MCF 10A (cell line): ENCODE results near the gene CEP290. TPM values are rescaled to one million over a fixed set of nuclear protein-coding genes. Genes with fewer than 3 reads are reported as not detected.

Experiments
- BruUV-seq: library from RNA; stranded (reverse); fragments of 400-500 nt; replicated peaks from 2 replicates; lab custom pipeline; 2021; lab: Mats Ljungman, UMichigan
- CTCF ChIA-PET: fragments of 300-600 bp; sonication (Branson Sonifier 250); formaldehyde crosslinking; extraction: SDS; loops from one replicate; lab custom pipeline; 2021; ENCODE audit warnings: antibody characterized with exemption, inconsistent platforms; lab: Yijun Ruan, JAX
- POLR2A ChIA-PET: fragments of 300-600, 350-650 bp; sonication (Branson Sonifier 250); formaldehyde crosslinking; extraction: SDS; loops from one replicate; lab custom pipeline; 2020; ENCODE audit warnings: antibody characterized with exemption, inconsistent platforms; lab: Yijun Ruan, JAX
- DNase-seq: peaks from one replicate; pipeline ENCODE4 v3.0.0-alpha.2; 2018; ENCODE audit not compliant: unreplicated experiment
- H3K27ac Mint-ChIP-seq: one replicate; pipeline ENCODE4 v1.8.0; 2022; ENCODE audit warnings: mild to moderate bottlenecking, low read depth, mixed read lengths; ENCODE audit not compliant: unreplicated experiment
- H3K27me3 Mint-ChIP-seq: one replicate; pipeline ENCODE4 v1.8.0; 2022; ENCODE audit warnings: mixed read lengths; ENCODE audit not compliant: insufficient read depth, unreplicated experiment
- H3K36me3 Mint-ChIP-seq: one replicate; pipeline ENCODE4 v1.8.0; 2022; ENCODE audit warnings: mild to moderate bottlenecking, moderate library complexity, mixed read lengths; ENCODE audit not compliant: insufficient read depth, unreplicated experiment
- H3K4me1 Mint-ChIP-seq: one replicate; pipeline ENCODE4 v1.8.0; 2022; ENCODE audit warnings: mixed read lengths; ENCODE audit not compliant: insufficient read depth, unreplicated experiment
- H3K4me3 Mint-ChIP-seq: one replicate; pipeline ENCODE4 v1.8.0; 2022; ENCODE audit warnings: mild to moderate bottlenecking, moderate library complexity, mixed read lengths; ENCODE audit not compliant: unreplicated experiment
- H3K9me3 Mint-ChIP-seq: one replicate; pipeline ENCODE4 v1.8.0; 2022; ENCODE audit warnings: mixed read lengths; ENCODE audit not compliant: unreplicated experiment
- CTCF ChIP-seq: fragments of 200-600 bp; IDR thresholded peaks from one replicate; pipeline ENCODE4 v1.8.0; 2022; ENCODE audit warnings: antibody characterized with exemption, mild to moderate bottlenecking; ENCODE audit not compliant: unreplicated experiment
- intact Hi-C: fragments of 100-400 bp; cut with micrococcal nuclease; formaldehyde crosslinking; loops from 2 replicates; pipeline ENCODE4 v1.14.1; 2022
- total RNA-seq: library from RNA; stranded (reverse); gene quantifications from 2 replicates; pipeline ENCODE4 v1.2.3, GENCODE V29; 2022

The CEP290 gene
- total RNA-seq, 1 experiment from 2014 or later, result 22.3 TPM

DNA sequence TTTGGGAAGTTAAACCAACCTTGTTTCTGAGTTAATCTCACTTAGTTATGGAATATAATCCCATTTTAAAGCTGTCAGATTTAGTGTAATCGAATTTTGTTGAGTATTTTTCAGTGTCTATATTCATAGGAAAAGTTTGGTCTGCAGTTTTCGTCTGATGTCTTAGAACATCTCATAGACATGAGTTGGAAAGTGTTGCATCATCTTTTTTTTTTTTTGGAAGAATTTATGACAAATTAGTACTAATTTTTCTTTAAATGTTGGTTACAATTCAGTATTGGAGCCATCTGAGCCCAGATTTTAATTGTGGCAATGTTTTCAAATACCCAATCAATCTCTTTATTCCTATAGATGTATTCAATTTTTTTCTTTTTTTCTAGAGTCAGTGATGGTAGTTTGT lies 140.6 kb downstream of the CEP290 start:
- H3K27ac Mint-ChIP-seq, result no peak overlapping the region
- POLR2A ChIA-PET, result no interaction called here
- no TSS peak for BruUV-seq
- CTCF ChIA-PET, result interaction anchor here (0.7 kb wide), 1 partner anchor 72 kb away, joined by 4 read pairs; no protein-coding TSS in a partner anchor
- H3K27me3 Mint-ChIP-seq, result no peaks in the 10 kb centered on the region
- no peaks in the 10 kb centered on the region for H3K9me3 Mint-ChIP-seq
- H3K4me1 Mint-ChIP-seq, result no peaks in the 10 kb centered on the region
- TF ChIP-seq CTCF, result no peak
- intact Hi-C loops, result no loop called here
- H3K36me3 Mint-ChIP-seq, result no peaks in the 10 kb centered on the region
- no peak overlapping the region for H3K4me3 Mint-ChIP-seq
- DNase-seq, result no peak

Other genes starting within 250 kb of the CEP290 start
- 0.29 TPM in 1 of 2 replicates, not detected in the other for gene C12orf50, start 112.7 kb downstream of the CEP290 start, total RNA-seq
- 19.0 and 22.2 TPM in 2 replicates for gene TMTC3, start 219 bp upstream of the CEP290 start, total RNA-seq